NT2/D1 (cell line): ENCODE measurements around the gene SCAMP2.

Experiments
- YY1 ChIP-seq: IDR thresholded peaks from 2 replicates; pipeline ENCODE4 v1.6.1; 2011; ENCODE audit not compliant: insufficient read length, insufficient read depth
- ZNF274 ChIP-seq: IDR thresholded peaks from 2 replicates; pipeline ENCODE4 v1.6.1; 2011; ENCODE audit warnings: mild to moderate bottlenecking, low read depth, low read length

DNA sequence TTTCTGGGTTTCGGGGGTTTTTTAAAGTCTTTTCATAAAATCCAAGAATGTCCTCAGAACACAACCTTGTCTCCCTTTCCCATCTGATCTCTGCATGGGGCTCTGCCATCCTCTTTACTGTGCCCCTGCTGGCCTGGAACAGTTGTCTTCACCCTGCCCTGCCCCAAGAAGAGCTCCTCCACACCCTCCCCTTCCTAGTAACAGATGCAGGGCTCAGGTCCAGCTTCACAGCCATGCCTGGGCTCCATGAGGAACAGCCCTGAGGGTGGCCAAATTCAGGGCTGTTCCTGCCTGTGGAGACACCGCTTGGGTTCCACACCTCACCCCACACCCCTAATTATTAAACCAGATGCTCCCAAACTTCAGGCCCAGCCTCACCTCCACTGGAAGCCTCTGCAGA lies 17.3 kb downstream of the SCAMP2 start:
- no peak for TF ChIP-seq ZNF274
- TF ChIP-seq YY1: no peak
